IPS DF 19.7 (cell line): Measurements from ENCODE around the gene CLDN20.
A peak's percentile ranks its signal among the peaks of the same experiment; 100 is the strongest.

Experiments
- DNase-seq: peaks from one replicate; pipeline ENCODE4 v3.0.0-alpha.2; 2013; ENCODE audit warnings: low read depth, low spot score

The CLDN20 gene

DNA sequence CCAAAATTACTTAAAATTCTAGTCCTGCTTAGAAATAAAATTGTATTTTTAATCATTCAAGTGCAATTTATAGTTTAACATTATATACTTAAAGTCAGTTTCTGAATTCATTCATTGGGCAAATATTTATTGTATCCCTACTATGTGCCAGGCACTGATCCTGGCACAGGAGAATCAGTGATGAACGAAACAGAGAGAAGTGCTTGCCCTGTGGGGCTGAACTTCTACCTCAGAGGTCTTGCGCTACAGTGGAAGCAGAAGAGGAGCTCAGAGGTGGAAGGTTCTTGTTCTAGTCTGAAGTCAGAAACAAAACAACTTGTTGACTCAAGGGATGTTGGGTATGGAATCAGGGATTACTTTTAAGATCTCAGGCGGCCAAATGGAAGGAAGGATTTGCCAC, 6.0 kb downstream of the CLDN20 start:
- DNase-seq, result no peak

DNA sequence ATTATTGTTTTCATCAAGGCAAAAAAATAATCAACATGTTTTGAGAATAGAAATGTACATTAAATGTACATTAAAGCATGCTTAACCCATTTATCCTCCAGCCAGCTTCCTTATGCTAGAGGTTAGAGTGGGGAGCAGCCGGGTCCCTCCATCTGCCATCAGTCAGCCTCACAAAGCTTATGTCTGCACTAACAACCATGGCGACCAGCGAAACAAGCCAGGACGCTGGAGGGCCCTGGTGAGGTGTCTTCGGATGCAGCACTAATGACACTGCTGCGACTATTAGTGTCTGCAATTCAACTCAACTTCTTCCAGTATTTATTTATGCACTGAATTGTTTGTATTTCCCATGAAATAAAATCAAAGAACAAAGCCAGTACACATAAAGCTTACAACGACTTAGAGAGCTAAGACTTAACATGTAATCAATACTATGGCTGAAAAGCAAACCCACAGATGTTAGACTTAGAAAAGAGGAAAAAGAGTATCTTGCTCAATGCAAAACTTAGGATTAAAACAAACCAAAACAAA, 6.8 kb downstream of the CLDN20 start:
- no peak for DNase-seq

DNA sequence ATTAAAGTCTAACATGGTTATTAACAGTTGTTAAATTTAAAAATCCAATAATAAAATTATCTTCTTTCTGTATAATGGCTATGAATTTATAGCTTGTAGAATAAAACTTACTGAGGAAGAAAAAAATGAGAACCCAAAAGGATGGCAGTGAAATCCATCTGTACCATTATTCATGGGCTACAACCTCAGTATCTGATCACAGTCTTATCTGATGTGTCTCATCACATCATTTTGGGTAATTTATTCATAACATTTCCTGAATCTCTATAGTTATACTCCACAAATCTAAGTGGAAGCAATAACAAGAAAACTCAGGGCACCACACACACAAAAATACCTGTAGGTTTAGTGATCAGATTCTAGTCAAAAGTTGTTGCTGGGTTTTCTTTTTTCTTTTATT, 7.3 kb downstream of the CLDN20 start:
- no peak for DNase-seq

DNA sequence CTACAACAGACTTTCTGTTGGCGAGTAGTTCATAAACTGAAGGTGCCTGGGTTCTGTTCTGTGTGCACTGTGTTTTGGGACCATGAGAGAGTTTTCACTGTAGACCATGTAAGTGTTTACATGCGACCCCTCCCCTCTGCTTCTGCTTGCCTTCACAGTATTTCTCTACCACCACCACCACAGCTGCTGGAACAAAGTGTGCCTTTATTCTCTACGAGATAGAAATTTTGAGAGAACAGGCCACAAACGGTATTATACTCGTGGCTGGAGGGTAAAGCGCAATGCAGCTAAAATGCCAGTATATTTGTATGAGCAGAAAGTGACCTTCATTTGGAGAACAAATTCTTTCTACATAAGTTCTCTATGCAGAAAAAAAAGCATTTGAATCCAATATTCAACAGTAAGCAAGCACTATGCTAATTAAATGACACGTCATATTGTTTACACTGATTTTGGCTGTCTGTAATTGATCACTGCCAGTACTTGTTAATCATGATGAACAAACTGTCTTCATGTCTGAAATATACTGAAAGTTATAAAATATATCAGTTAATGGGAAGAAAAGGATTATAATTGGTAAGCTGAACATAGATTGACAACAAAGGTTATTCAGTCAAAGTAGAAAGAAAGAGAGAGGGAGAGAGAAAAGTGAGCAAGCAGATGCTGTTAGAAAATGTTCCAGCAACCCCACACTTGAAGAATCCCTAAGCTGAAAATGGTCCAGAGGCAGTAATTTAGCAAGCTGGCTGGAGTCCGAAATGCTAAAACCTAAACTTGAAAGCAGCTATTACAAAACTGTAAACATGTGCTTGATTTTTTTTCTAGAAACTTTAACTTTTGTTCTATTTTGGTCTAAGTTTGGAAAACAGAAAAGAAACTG, 8.8 kb downstream of the CLDN20 start:
- DNase-seq, result no peak

DNA sequence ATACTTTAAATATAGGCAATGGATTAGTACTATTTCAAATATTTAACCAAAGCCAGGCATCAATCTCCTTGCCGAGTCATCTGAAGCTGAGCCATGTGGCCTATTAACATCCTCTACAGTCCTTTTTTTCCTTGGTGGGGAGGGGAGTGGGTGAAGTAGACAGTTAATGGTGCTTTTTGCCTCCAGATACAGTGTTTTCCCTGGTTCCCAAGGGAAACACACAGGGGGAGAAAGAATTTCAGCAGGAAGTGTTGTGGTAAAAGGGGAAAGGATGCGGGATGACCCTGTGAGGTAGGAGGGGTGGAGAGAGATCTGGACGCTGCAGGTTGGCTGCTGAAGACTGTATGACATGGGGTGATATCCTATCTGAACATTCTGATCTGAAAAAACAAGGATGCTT, 9.6 kb downstream of the CLDN20 start:
- DNase-seq, result peak; percentile 54

DNA sequence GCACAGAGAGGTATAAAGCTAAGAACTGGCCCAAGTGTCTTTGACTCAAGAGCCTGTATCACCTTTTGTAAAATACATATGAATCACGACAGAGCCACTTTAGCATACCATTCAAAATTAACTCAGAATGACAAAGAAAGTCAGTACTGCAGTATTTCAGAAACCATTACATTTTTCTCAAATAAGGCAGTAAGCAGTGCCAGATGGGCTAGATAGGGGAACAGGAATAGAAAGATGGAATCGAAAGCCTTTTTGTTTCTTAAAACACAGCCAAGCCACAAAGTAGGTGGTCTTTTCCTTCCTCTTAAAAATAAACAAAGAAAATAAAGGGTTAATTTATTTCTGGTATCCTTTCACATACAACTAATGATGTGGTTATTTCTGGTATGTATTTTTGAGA, 10.3 kb downstream of the CLDN20 start:
- no peak for DNase-seq

DNA sequence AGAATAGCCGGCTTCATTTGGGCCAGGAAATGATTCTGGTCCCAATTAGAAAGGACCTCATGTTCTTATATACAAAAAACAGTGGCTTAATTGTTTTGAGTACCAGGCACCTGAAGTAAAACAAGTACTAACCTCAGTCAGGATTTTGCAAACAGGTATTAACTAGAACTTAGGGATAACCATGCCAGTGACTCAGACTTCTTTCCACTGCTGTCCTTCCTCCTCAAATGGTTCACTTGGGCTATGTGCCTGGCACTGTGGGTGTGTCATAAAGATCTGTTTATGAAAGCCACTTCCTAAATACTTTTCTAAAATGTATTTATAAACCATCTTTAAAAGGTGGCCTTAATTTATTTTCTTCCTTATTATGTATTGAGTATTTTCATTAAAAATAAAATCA, 10.7 kb downstream of the CLDN20 start:
- no peak for DNase-seq

DNA sequence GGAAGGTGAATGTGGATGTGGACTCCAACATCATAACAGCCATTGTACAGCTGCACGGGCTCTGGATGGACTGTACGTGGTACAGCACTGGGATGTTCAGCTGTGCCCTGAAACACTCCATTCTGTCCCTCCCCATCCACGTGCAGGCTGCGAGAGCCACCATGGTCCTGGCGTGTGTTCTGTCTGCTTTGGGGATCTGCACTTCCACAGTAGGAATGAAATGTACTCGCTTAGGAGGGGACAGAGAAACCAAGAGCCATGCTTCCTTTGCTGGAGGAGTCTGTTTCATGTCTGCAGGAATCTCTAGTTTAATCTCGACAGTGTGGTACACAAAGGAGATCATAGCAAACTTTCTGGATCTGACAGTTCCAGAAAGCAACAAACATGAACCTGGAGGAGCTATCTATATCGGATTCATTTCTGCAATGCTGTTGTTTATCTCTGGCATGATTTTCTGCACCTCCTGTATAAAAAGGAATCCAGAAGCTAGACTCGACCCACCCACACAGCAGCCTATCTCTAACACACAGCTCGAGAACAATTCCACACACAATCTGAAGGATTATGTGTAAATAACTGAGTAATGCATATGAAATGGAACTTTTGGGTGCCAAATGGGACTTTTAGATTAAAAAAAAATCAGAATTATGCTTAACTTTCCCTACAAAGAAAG, 12.1 kb downstream of the CLDN20 start:
- no peak for DNase-seq

DNA sequence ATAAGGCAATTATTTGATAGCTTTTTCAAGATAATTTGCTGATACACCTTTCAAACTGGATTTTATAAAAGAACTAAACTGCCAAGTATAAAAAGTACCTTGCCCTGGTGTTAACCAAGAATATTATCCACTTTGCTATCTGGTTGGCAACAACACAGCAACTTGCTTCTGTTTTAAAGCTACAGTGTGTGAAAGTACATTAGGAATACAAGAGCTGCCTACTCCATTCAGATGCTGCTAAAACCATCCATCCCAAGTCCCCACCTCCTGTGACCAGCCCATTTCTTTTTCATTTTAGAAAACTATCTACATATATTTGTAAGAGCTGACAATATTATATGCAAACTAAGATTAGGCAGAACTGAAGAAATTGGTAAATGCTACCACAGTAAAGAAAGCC, 12.8 kb downstream of the CLDN20 start:
- no peak for DNase-seq

DNA sequence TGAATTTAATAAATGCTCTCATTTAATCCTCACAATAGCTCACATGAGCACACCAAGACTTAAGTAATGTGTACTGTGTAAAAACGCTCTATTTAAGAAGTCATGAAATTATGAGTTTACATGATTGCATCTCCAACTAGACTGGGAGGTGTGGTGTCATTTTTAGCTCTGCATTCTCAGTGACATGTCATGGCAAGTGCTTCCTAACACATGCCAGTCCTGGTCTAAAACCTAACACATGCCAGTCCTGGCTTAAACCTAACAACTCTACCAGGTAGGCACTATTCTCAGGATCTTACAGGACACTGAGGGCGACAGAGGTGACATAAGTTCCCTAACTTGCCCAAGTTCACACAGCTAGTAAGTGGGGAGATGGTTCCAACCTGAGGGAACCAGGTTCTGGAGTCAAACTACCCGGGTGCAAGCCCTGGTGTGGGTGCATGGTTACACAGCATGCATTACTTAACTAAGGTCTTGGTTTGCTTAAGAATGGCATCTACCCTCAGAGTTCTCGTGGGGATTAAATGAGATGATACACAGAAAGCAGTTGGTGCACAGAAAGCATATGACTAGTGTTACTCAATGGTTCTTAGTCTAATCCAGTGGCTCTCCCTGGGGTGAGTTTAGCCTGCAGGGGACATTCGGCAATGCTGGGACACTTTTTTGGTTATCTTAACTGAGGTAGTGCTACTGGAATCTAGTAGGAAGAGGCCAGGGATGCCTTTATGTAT, 14.7 kb downstream of the CLDN20 start:
- DNase-seq, result no peak

DNA sequence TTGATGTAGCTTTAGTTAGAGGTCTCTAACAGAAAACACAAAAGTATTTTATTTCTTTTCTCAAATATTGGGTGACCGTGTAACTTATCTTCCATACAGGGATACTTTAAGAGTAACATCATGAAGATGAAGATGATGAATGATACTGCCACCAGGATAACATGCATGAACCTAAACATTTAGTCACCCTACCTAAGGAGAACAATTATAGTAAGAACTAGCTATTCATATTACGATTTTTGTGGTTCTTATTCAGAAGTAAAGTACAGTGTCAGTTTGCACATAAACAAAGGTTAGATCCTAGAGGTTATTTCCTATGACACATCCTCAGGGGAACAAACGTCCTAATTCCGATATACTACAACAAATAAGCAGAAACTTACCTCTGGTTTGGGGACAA, 21.0 kb downstream of the CLDN20 start:
- no peak for DNase-seq

DNA sequence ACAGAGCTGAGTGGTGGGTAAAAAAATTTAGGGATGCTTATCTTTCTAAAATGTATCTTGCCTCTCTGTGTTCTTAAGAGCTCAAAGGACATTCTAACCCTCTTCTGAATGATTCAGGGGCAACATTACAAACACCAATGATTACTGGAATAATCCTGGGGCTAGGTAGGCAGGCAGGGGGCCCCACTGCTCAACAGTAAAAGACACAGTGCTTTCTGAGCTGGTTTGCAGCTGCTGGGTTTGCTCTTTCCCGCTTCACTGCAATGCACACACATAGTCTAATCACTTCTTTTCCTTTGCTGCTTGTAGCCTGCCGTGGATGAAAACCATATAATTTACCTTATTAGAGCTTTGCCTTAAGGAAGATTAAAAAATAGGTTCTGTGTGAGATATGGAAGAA, 23.9 kb downstream of the CLDN20 start:
- no peak for DNase-seq

DNA sequence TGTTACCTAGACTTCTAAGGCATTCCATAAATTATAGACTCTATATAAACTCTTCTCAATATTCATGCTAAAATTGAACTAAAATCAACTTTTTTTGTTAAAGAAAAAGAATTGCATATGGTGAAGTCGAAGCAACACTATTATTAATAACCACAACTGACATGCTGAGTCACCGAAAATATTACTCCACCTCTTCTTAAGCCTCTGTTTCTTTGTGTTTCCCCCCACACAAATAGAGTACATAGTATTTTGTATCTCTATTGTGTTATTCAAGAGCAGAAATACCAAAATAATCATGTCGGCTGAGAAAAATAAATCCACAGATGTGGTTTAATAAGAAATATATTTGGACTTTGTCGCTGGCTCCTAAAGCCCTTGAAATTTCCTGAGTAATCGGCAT, 26.7 kb downstream of the CLDN20 start:
- DNase-seq, result no peak

DNA sequence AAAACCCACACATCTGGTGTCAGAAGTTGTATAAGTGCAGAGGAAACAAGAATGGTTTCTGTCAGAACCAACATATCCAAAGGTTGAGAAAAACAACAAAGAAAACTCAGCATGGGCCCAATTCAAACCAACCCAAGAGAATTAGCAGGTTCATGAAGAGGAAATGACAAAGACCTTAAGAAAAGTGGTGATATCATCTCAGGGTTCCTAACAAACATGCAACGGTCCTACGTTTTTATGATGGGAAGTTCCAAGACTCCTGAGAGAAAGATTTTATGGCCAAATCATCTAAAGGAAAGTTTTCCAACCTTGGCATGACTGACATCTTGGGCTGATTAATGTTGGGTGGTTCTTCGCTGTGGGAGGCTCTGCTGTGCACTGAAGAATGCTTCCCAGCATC, 27.5 kb downstream of the CLDN20 start:
- no peak for DNase-seq

DNA sequence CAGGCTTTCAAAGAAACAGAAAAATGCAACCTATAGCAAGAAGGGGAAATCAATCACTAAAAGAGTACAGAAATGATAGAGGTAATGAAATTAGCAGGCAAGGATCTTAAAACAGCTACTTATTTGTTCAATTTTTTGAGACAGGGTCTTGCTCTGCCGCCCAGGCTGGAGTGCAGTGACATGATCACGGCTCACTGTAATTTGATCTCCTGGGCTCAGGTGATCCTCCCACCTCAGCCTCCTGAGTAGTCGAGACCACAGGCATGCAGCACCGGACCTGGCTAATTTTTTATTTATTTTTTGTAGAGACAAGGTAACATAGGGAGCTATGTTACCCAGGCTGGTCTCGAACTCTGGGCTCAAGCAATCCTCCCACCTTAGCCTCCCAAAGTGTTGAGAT, 28.9 kb downstream of the CLDN20 start:
- no peak for DNase-seq

DNA sequence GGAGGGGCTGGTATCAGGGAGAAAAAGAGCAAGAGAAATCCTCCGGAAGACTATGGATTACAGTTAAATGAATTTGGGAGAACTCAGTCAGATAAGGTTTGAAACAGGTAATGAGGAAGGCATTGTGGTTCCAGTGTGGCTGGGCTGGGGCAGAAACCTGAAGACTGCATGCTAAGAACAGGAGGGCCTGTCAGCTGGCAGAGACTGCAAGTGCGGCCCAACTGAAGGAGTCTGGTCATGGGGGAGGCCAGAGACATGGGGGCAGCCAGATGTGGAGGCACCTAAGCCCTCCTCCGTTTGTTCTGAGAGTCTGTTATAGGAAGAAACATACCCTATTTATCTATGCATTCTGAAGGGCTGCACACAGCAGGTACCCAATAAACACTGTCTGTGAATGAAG, 33.9 kb downstream of the CLDN20 start:
- DNase-seq, result no peak

DNA sequence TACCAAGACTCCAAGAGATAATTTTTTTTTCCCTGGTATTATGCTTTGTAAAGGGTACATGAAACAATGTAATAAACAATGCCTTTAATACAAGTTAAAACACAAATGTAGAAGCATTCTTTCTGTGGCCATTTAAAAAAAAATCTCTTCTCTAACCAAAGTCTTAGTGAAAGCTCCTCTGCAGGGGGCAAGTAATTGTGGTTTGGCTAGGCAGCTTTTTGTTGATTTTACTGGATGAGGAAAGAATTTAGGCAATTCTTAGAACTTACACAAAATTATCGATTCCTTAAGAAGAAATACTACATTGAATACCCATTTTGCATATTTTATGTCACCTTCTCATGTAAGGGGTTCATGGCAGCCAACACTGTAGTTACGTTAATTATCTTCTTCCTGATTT, 38.1 kb downstream of the CLDN20 start:
- no peak for DNase-seq

DNA sequence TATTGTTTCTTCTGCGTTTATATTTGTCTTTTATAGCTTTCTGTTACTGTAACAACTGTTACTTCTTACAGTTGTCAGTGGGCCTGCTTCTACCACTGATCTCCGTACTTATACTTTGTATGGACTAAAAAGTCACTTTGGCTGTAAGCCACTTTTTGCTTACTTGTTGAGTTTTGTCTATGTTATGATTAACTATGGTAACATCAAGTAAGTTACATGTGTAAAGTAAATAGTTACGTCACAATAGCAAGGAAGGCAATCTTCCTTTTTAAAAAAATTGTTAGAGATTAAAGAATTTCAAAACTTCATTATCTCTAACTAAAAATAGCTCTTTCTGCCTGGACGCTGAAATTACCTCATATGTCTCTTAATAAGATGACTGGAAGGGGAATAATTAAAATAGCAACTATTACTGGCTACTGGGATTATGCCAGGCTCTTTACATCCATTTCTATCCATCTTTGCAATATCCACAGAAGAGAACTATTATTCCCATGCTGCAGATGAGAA, 39.6 kb downstream of the CLDN20 start:
- DNase-seq, result no peak

DNA sequence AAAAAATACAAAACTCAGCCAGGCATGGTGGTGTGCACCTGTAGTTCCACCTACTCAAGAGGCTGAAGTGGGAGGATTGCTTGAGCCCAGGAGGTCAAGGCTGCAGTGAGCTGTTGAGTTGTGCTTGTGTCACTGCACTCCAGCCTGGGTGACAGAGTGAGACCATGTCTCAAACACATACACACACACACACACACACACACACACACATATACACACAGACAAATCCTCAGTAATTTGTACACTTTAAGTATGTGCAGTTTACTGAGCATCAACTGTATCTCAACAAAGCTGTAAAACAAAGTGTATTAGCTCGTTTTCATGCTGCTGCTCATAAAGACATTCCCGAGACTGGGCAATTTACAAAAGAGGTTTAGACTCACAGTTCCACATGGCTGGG, 43.1 kb downstream of the CLDN20 start:
- no peak for DNase-seq

DNA sequence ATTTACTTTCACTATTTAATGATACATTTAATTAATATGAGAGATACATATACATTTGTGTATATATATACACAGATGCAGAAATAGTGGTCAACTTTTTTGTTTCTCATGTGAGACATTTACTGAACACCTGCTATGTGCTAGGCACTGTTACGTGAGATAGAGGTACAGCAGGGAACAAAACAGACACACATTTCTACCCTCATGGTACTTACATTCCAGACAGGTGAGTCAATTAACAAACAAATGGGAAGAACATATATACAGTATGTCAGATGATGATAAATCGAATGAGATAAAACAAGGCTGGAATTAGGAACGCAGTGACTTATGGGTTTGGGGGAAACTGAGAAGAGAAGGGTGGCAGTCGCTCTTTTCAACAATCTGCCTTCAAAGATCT, 45.3 kb downstream of the CLDN20 start:
- DNase-seq, result no peak

DNA sequence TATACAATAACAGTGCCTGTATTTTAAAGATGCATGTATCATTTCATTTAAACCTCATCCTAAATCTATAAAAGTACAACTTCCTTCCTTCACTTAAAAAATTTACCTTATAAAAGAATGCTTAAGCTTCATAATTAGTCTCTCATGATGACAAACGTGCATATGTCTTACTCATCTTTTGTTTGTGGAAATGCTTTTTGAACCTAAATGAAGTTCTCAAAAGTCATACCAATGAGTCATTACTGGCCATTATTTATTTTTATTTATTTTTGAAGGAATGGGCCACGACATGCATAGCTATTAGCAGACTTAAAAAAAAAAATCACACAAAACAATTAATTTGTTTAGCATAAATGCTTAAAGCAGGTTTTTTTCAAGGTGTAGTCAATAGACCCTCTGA, 46.8 kb downstream of the CLDN20 start:
- DNase-seq, result no peak

DNA sequence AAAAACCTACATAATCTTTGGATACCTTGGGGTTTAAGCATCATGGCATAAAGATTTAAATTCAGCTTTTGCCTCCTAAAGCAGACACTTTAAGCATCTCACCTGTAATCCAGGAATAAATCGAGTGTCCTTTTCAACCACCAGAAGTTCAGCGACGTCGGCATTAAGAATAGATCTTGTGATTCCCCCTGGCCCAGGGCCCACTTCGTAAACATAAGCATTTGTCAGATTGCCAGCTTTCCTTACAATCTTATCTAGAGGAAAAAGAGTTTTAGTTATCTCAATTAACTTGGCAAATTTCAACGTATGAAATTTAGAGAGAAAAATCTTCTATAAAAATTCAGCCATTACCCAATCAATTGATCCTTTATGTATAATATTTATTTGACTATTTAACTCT, 47.3 kb downstream of the CLDN20 start:
- no peak for DNase-seq
